GM12873 (cell line): ENCODE measurements around the gene SLC26A11.

Source experiments
- TF ChIP-seq, protein P1 (sequence below): IDR thresholded peaks from 2 replicates; pipeline ENCODE4 v1.5.1; 2012; ENCODE audit warnings: low read depth, mild to moderate bottlenecking, moderate library complexity, low read length, control low read depth; ENCODE audit not compliant: insufficient read depth; ENCODE audit errors: missing control alignments

SLC26A11 gene

DNA sequence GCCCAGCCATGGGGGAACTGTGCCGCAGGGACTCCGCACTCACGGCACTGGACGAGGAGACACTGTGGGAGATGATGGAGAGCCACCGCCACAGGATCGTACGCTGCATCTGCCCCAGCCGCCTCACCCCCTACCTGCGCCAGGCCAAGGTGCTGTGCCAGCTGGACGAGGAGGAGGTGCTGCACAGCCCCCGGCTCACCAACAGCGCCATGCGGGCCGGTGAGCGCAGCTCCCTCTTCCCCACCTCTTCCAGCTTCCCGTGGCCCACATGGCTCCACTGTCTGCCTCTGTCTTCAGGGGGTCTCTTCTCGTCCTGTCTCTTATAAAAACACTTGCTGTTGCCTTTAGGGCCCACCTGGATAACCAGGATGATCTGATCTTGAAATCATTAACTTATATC is 38.8 kb upstream of the SLC26A11 start:
- TF ChIP-seq, protein P1, sequence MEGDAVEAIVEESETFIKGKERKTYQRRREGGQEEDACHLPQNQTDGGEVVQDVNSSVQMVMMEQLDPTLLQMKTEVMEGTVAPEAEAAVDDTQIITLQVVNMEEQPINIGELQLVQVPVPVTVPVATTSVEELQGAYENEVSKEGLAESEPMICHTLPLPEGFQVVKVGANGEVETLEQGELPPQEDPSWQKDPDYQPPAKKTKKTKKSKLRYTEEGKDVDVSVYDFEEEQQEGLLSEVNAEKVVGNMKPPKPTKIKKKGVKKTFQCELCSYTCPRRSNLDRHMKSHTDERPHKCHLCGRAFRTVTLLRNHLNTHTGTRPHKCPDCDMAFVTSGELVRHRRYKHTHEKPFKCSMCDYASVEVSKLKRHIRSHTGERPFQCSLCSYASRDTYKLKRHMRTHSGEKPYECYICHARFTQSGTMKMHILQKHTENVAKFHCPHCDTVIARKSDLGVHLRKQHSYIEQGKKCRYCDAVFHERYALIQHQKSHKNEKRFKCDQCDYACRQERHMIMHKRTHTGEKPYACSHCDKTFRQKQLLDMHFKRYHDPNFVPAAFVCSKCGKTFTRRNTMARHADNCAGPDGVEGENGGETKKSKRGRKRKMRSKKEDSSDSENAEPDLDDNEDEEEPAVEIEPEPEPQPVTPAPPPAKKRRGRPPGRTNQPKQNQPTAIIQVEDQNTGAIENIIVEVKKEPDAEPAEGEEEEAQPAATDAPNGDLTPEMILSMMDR = no peak

GRCh38 chr17:80182118-80182844 is 37.9 kb upstream of the SLC26A11 start:
- TF ChIP-seq, protein P1 = no peak

DNA sequence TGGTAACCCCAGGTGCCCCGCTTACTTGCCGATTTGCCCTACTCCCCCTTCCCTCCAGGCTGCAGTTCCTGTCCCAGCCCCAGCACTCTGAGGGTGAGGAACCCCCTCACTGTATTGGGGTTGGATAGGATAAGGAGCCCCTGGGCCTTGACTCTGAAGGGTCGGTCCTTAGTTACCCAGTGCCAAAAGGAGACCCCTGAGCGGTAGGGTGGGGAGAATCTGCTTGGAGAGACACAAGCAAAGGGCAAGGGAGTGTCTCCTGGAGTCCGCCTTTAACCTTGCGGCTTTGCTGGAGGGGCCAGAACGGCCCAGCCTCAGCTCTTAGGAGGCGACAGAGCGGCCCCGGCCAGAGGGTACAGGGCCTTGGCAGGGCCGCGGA is 37.4 kb upstream of the SLC26A11 start:
- TF ChIP-seq, protein P1 = no peak

- TF ChIP-seq, protein P1 = no peak
Observed at GRCh38 chr17:80183581-80184422, 36.4 kb upstream of the SLC26A11 start.

- TF ChIP-seq, protein P1 = no peak
Observed at GRCh38 chr17:80184423-80184714, 35.9 kb upstream of the SLC26A11 start.

- TF ChIP-seq, protein P1 = no peak
Observed at GRCh38 chr17:80185968-80186367, 34.3 kb upstream of the SLC26A11 start.

- TF ChIP-seq, protein P1 = no peak
Observed at GRCh38 chr17:80187090-80187489, 33.1 kb upstream of the SLC26A11 start.
